HG02884 (cell line): ENCODE results near the gene POLR1A.

Experiments used
- ATAC-seq: cut with Tn5 transposase; IDR thresholded peaks from one replicate; pipeline ENCODE4 v1.9.1; 2021; ENCODE audit warnings: mild to moderate bottlenecking, moderate library complexity; ENCODE audit not compliant: unreplicated experiment

POLR1A gene

DNA sequence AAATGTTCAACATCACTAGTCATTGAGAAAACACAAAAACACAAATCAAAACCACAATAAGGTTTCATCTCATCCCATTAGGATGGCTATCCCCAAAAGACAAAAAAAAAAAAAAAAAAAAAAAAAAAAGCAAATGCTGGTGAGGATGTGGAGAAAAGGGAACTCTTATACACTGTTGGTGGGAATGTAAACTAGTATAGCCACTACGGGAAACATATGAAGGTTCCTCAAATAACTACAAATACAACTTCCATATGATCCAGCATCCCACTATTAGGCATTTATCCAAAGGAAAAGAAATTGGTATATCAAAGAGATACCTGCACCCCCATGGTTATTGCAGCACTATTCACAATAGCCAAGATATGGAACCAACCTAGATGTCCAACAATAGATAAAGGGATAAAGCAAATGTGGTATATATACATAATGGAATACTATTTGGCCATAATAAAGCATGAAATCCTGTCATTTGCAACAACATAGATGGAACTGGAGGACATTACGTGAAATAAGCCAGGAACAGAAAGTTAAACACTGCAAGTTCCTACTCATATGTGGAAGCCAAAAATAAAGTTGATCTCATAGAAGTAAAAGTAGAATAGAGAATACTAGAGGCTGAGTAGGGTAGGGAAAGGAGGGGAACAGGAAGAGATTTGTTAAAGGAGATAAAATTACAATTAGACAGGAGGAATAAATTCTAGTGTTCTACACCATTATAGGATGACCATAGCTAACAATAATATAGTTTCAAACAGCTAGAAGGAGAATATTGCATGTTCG is 8.4 kb downstream of the POLR1A start:
- ATAC-seq, result no peak

DNA sequence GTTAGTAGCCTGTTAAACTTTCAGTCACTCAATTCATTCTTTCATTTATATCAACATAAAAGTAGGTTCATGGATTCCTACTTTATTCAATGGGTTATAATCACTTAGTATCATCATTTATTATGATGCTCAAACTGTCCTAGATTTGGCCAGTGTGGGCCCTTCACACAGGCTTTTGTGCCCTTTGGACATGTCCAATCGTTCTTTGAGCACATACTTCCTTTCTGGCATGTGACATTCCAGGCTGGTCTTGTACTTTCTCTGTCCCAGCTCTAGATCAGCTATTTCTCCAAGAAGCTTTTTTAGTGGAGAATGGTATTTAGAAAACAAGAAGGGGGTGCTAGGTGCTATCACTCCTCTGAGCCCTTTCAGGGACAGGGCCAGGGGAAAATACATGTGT is 11.5 kb downstream of the POLR1A start:
- ATAC-seq, result no peak

GRCh38 chr2:86087936-86088850 is 17.5 kb downstream of the POLR1A start:
- ATAC-seq, result no peak

GRCh38 chr2:86082756-86083155 is 22.9 kb downstream of the POLR1A start:
- no peak for ATAC-seq

DNA sequence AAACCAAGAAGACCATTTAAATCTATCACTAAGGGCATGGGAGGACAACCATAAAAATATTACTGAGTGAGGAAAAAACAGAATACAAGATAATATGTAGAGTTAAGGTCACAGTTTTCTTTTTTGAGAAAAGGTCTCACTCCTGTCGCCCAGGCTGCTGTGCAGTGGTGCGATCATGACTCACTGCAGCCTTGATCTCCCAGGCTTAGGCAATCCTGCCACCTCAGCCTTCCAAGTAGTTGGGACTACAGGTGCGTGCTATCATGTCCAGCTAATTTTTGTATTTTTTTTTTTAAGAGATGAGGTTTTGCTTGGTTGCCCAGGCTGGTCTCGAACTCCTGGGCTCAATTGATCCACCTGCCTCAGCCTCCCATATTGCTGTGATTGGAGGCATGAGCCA is 24.0 kb downstream of the POLR1A start:
- ATAC-seq, result no peak

DNA sequence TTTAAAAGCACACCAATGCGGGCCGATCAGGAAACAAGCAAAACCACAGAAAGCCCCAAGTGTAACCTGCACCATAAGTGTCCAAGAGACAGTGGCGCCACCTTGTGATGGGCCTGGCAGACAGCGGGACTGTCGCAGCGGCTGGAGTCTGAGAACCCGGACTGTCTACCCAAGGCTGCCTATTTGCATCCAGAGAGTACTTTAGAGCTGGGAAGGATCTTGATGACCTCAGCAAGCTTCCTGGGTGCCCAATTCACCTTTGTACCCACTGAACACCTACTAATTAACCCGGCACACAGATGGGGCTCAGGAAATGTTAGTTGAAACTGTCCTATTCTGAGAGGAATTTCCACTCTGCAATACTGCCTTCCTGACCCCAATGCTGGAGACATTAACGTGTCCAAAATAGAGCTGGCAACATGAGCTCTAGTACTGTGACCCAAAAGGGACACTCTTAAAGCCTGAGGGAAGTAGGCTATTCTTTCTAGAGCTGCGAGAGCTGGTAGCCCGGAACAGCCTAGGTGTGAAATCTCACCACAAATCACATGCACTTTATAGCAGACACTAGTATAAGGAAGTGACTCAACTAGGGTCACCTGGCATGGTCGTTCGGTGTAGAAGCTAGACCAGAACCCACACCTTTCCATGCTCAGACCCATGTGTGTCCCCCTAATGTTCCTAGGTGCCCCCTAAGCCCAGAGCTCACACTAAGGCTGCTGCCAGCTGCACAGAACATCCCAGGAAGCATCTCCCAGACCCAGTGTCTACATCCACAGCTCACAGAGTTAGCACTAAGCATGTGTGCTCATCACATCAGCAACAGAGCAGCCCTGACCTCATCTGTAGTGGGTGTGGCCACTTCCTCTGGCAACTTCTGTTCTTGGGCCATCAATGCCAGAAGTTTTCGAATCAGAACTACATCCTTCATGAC is 25.4 kb downstream of the POLR1A start:
- ATAC-seq, result peak; percentile 82

- ATAC-seq, result no peak
Measured at GRCh38 chr2:86078774-86079545, 26.7 kb downstream of the POLR1A start.

DNA sequence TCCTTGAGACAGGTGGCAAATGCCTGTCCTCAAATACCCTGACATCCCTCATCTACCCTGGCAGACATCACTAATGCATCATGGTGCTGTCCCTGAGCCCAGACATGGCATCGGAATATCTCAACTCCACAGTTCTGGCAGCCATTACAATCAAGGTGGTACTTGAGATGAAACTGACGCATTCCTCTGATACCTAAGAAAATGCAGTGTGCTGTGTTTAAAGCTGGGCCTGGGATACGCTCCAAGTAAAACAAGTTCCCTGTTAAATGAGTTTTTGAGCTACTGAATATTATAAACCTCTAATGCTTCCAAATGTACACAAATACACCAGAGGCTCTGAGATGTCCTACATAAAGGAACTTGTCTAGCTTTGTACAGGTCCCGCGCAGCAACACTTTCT is 29.8 kb downstream of the POLR1A start:
- ATAC-seq, result no peak

DNA sequence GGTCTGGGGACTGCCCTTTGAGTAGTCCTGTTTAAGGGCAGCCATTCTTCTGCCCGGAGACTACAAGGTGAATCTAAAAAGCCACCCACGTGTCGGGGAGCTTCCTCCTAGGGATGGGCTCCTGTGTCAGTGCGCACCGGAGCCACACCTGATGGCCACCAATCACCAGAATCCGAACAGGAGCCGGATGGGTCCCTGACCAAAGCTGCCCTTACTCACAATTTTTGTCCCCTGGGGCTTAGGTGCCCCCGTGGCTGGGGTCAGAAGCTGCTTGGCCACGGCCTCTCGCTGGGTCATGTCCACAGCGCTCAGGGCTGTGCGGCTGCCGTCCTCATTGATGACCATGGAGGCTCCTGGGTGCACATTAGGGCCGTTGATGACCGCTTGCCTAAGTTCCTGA is 30.9 kb downstream of the POLR1A start:
- ATAC-seq, result no peak

GRCh38 chr2:86074256-86074655 is 31.4 kb downstream of the POLR1A start:
- ATAC-seq, result no peak

DNA sequence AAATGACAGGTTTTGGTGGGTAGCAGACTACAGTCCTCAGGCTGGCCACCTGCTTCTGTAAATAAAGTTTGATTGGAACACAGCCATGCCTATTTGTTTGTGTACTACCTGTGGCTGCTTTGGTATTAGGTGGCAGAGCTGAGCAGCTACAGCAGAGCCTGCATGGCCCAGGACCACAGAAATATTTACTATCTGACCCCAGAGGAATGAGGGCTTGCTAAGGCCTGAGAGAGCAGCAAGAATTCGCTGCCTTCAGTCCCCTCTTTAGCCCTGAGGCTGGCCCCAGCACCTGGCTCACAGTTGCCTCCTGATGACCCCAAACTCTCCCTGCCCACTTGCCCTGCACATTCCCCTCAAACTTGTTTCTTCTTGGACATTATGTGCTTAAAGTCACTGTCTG is 32.5 kb downstream of the POLR1A start:
- no peak for ATAC-seq

DNA sequence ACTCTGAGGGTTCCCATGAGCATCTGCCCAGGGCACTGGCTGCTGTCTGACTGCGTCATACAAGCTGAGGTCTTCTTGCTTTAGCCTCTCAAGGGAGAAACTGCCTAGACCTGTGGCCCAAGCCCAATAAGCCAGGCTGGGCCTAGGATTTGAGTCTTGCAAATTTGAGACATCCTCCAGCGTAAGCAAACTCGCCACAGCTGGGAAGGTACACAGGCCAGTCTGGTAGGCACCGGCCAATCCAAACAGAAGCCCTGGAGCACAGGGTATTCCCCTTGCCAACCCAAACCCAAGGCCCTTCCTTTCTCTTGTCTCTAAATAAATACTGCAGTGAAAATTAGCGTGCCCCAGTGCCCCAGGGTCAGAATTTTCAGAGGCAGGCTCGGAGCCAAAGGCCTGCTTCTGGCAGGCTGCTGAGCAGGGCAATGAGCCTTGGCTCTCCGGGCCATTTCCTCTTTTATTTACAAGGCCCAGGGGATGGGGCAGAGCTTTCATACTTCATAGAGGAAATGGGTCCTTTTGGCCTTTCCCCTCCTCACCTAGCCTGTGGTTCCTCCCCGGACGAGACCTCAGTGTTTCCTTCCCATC is 33.3 kb downstream of the POLR1A start:
- ATAC-seq, result no peak

DNA sequence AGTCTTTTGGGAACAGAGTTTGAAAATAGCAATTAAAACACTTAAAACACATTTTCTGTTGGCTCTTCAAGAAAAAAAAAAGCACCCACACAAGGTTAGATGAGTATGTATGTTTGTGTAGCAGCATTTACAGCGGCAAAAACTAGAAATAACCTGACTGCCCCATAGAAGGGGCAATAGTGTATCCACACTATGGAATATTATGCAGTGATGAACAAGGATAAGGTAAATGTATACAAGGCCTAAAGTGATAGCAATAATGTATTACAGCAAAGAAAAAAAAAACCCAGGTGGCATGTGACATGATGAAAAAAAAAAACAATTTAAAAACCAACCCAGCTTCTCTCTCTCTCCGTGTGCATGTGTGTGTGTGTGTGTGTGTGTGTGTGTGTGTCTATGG is 34.8 kb downstream of the POLR1A start:
- no peak for ATAC-seq

- no peak for ATAC-seq
Measured at GRCh38 chr2:86069783-86070339, 35.8 kb downstream of the POLR1A start.

- no peak for ATAC-seq
Measured at GRCh38 chr2:86069091-86069685, 36.5 kb downstream of the POLR1A start.

- no peak for ATAC-seq
Measured at GRCh38 chr2:86068648-86069047, 37.0 kb downstream of the POLR1A start.

- ATAC-seq, result no peak
Measured at GRCh38 chr2:86068136-86068588, 37.5 kb downstream of the POLR1A start.

- ATAC-seq, result no peak
Measured at GRCh38 chr2:86066915-86067314, 38.8 kb downstream of the POLR1A start.

GRCh38 chr2:86066007-86066578 is 39.6 kb downstream of the POLR1A start:
- ATAC-seq, result no peak
